HCT116 (cell line): ENCODE measurements around the gene OTUD5. TPM values are rescaled to one million over a fixed set of nuclear protein-coding genes. Genes with fewer than 3 reads are reported as not detected.

Source experiments
- ATAC-seq: fragments of 200-7000 bp; cut with Tn5 transposase; 2 replicates; pipeline ENCODE4 v1.9.1; 2020; ENCODE audit warnings: mild to moderate bottlenecking, moderate library complexity
- BruUV-seq: library from RNA; stranded (reverse); fragments of 400-500 nt; replicated peaks from 2 replicates; lab custom pipeline; 2021; lab: Mats Ljungman, UMichigan
- CTCF ChIA-PET: fragments of 300-600 bp; sonication (Branson Sonifier 250); formaldehyde crosslinking; loops from one replicate; lab custom pipeline; 2021; ENCODE audit warnings: antibody characterized with exemption; lab: Charles Lee
- POLR2A ChIA-PET: fragments of 300-600, 350-600 bp; sonication (Branson Sonifier 250); formaldehyde crosslinking; loops from one replicate; lab custom pipeline; 2021; ENCODE audit warnings: antibody characterized with exemption; lab: Charles Lee
- RAD21 ChIA-PET, 2 experiments: fragments of 300-600 bp; sonication (Branson Sonifier 250); formaldehyde crosslinking; loops; one replicate each; lab custom pipeline; 2023; ENCODE audit warnings: low total read pairs in 2 of 2; ENCODE audit not compliant: uncharacterized antibody in 2 of 2, unreplicated experiment in 2 of 2, low non-redundant PET in 1 of 2; lab: Charles Lee
- DNase-seq: peaks from one replicate; pipeline ENCODE4 v3.0.0-alpha.2; 2010; ENCODE audit warnings: low read depth, low spot score
- H2AFZ ChIP-seq: fragments of 200-600 bp; shearing (Covaris generic), sonication (generic); 2 replicates; pipeline ENCODE4 v1.6.1; 2017; ENCODE audit warnings: low read depth, mixed run types, mixed read lengths, antibody characterized with exemption, low read length; ENCODE audit not compliant: poor library complexity, severe bottlenecking
- H3K27ac ChIP-seq: 2 replicates; pipeline ENCODE4 v1.5.1; 2012; ENCODE audit warnings: low read depth, low read length
- H3K27me3 ChIP-seq: fragments of 200-600 bp; sonication (generic); 2 replicates; pipeline ENCODE4 v1.6.1; 2016; ENCODE audit warnings: mixed run types, low read length, mixed read lengths; ENCODE audit not compliant: insufficient read depth
- H3K36me3 ChIP-seq, 2 experiments: fragments of 200-500 bp in 1 of 2; fragments of 200-600 bp in 1 of 2; sonication (Bioruptor generic) in 1 of 2; sonication (generic) in 1 of 2; 2 replicates each; pipeline versions ENCODE4 v1.5.1 to v1.6.1; 2014 to 2016; ENCODE audit warnings: low read length in 2 of 2, inconsistent platforms in 1 of 2, mixed read lengths in 1 of 2, mixed run types in 1 of 2; ENCODE audit not compliant: insufficient read depth in 2 of 2, control insufficient read depth in 1 of 2
- H3K4me1 ChIP-seq, 2 experiments: fragments of 200-600 bp in 1 of 2; sonication (generic) in 1 of 2; 2 replicates each; pipeline versions ENCODE4 v1.5.1 to v1.6.1; 2012 to 2017; ENCODE audit warnings: low read length in 2 of 2, inconsistent platforms in 1 of 2, mild to moderate bottlenecking in 1 of 2, mixed read lengths in 1 of 2, mixed run types in 1 of 2, moderate library complexity in 1 of 2; ENCODE audit not compliant: insufficient read depth in 2 of 2, control insufficient read depth in 1 of 2
- H3K4me2 ChIP-seq: fragments of 200-600 bp; sonication (generic); 2 replicates; pipeline ENCODE4 v1.6.1; 2017; ENCODE audit warnings: mixed run types, low read length, mixed read lengths
- H3K4me3 ChIP-seq, 2 experiments: fragments of 200-600 bp in 1 of 2; sonication (generic) in 1 of 2; replicated peaks in 1 of 2; 2 replicates each; pipeline ENCODE4 v1.5.1; 2011 to 2016; ENCODE audit warnings: low read length in 2 of 2, control low read depth in 1 of 2, low read depth in 1 of 2, mild to moderate bottlenecking in 1 of 2, mixed read lengths in 1 of 2, mixed run types in 1 of 2
- H3K79me2 ChIP-seq: fragments of 200-600 bp; sonication (generic); 2 replicates; pipeline ENCODE4 v1.6.1; 2017; ENCODE audit warnings: mild to moderate bottlenecking, mixed run types, low read length, moderate library complexity, mixed read lengths; ENCODE audit not compliant: insufficient read depth
- H3K9ac ChIP-seq: fragments of 200-600 bp; sonication (generic); 2 replicates; pipeline ENCODE4 v1.6.1; 2016; ENCODE audit warnings: low read length, mixed read lengths
- H3K9me2 ChIP-seq: fragments of 200-600 bp; sonication (generic), shearing (Covaris generic); 2 replicates; pipeline ENCODE4 v1.6.1; 2017; ENCODE audit warnings: mixed run types, mild to moderate bottlenecking, moderate library complexity; ENCODE audit not compliant: insufficient read depth
- H3K9me3 ChIP-seq, 2 experiments: fragments of 200-500 bp in 1 of 2; fragments of 200-600 bp in 1 of 2; sonication (Bioruptor generic) in 1 of 2; sonication (generic) in 1 of 2; 2 replicates each; pipeline ENCODE4 v1.6.1; 2014 to 2017; ENCODE audit warnings: low read length in 2 of 2, mixed read lengths in 2 of 2, inconsistent platforms in 1 of 2, low read depth in 1 of 2, mild to moderate bottlenecking in 1 of 2, mixed run types in 1 of 2, moderate library complexity in 1 of 2; ENCODE audit not compliant: control insufficient read depth in 1 of 2, insufficient read depth in 1 of 2
- H4K20me1 ChIP-seq: fragments of 200-600 bp; sonication (generic), shearing (Covaris generic); 2 replicates; pipeline ENCODE4 v1.6.1; 2017; ENCODE audit warnings: mixed run types, mild to moderate bottlenecking, moderate library complexity; ENCODE audit not compliant: insufficient read depth
- ATF3 ChIP-seq: IDR thresholded peaks from 2 replicates; pipeline ENCODE4 v1.6.1; 2012
- CEBPB ChIP-seq: IDR thresholded peaks from 2 replicates; pipeline ENCODE4 v1.6.1; 2012; ENCODE audit warnings: low read depth
- EGR1 ChIP-seq: IDR thresholded peaks from 2 replicates; pipeline ENCODE4 v1.6.1; 2012; ENCODE audit warnings: low read depth
- ELF1 ChIP-seq: IDR thresholded peaks from 2 replicates; pipeline ENCODE4 v1.6.1; 2012; ENCODE audit warnings: low read depth, borderline replicate concordance
- FOSL1 ChIP-seq: IDR thresholded peaks from 2 replicates; pipeline ENCODE4 v1.6.1; 2012; ENCODE audit warnings: low read depth
- JUND ChIP-seq: IDR thresholded peaks from 2 replicates; pipeline ENCODE4 v1.6.1; 2012
- MAX ChIP-seq: IDR thresholded peaks from 2 replicates; pipeline ENCODE4 v1.6.1; 2012
- YY1 ChIP-seq: IDR thresholded peaks from 2 replicates; pipeline ENCODE4 v1.6.1; 2011; ENCODE audit warnings: low read length, low read depth, moderate library complexity, mild to moderate bottlenecking; ENCODE audit not compliant: insufficient replicate concordance; ENCODE audit errors: extremely low read depth
- ZBTB33 ChIP-seq: IDR thresholded peaks from 2 replicates; pipeline ENCODE4 v1.6.1; 2011; ENCODE audit warnings: mild to moderate bottlenecking, low read length, moderate library complexity; ENCODE audit not compliant: insufficient replicate concordance; ENCODE audit errors: extremely low read depth
- intact Hi-C: fragments of 100-400 bp; cut with micrococcal nuclease; formaldehyde crosslinking; loops from 2 replicates; pipeline ENCODE4 v1.10.0; 2022
- total RNA-seq: library from RNA; stranded (reverse); gene quantifications from one replicate; pipeline ENCODE4 v1.2.1, GENCODE V29; 2021; ENCODE audit not compliant: unreplicated experiment

OTUD5 gene
- total RNA-seq, 1 experiment from 2014 or later, result 42.6 TPM

GRCh38 chrX:48936429-48937053 is 20.9 kb downstream of the OTUD5 start:
- H2AFZ ChIP-seq, result no peak overlapping the region
- H3K9me2 ChIP-seq, result no peaks in the 10 kb centered on the region
- H3K27ac ChIP-seq, result no peak overlapping the region
- H3K9ac ChIP-seq, result no peak overlapping the region
- H3K27me3 ChIP-seq, result no peaks in the 10 kb centered on the region
- no peak overlapping the region for H3K4me2 ChIP-seq
- no peak for TF ChIP-seq YY1
- no peak for TF ChIP-seq ATF3
- TF ChIP-seq CEBPB, result no peak
- no peak for TF ChIP-seq EGR1
- no peak for TF ChIP-seq ELF1
- no peak for TF ChIP-seq FOSL1
- TF ChIP-seq MAX, result no peak
- TF ChIP-seq JUND, result no peak
- TF ChIP-seq ZBTB33, result no peak
- no peak overlapping the region for H3K4me3 ChIP-seq
- no peak for DNase-seq
- H3K4me1 ChIP-seq, result no peaks in the 10 kb centered on the region
- H4K20me1 ChIP-seq, result no peaks in the 10 kb centered on the region
- CTCF ChIA-PET, result no interaction called here
- intact Hi-C loops, result no loop called here
- no TSS peak for BruUV-seq
- no peaks in the 10 kb centered on the region for H3K9me3 ChIP-seq
- RAD21 ChIA-PET, result no interaction called here
- ATAC-seq, result no peak
- peaks cover 23% of the 10 kb centered on the region for H3K79me2 ChIP-seq
- peaks cover 2 to 3% of the 10 kb centered on the region in 2 experiments; a peak in 3 of 4 replicates for H3K36me3 ChIP-seq
- POLR2A ChIA-PET, result no interaction called here
